Effector memory CD4-positive, alpha-beta T cell (primary cell): ENCODE results near the gene MCCC1.
"Not testable (repeated sequence)": the region's sequence is repeated elsewhere in the genome, so short reads cannot be mapped to it uniquely, and the experiment has no call there.

Experiments
- DNase-seq, 3 donors: peaks; one replicate each; pipeline ENCODE4 v3.0.0-alpha.2; 2020
- H3K27ac ChIP-seq: 2 replicates; pipeline ENCODE4 v1.7.0; 2013; ENCODE audit warnings: mild to moderate bottlenecking, low read length, moderate library complexity; ENCODE audit not compliant: insufficient read depth, poor library complexity, severe bottlenecking
- H3K27me3 ChIP-seq: replicated peaks from 2 replicates; pipeline ENCODE4 v1.7.0; 2013; ENCODE audit warnings: mild to moderate bottlenecking, low read length; ENCODE audit not compliant: insufficient read depth, control insufficient read depth, poor library complexity, severe bottlenecking
- H3K36me3 ChIP-seq: 2 replicates; pipeline ENCODE4 v1.7.0; 2013; ENCODE audit warnings: mild to moderate bottlenecking, low read length, moderate library complexity; ENCODE audit not compliant: control insufficient read depth, insufficient read depth
- H3K4me1 ChIP-seq: 2 replicates; pipeline ENCODE4 v1.7.0; 2013; ENCODE audit warnings: low read length, mild to moderate bottlenecking; ENCODE audit not compliant: control insufficient read depth, insufficient read depth, poor library complexity, severe bottlenecking
- H3K4me3 ChIP-seq: 2 replicates; pipeline ENCODE4 v1.7.0; 2013; ENCODE audit warnings: low read length, low read depth, mild to moderate bottlenecking; ENCODE audit not compliant: insufficient read depth, poor library complexity, severe bottlenecking
- H3K9me3 ChIP-seq: 2 replicates; pipeline ENCODE4 v1.7.0; 2013; ENCODE audit warnings: mild to moderate bottlenecking, low read length, moderate library complexity; ENCODE audit not compliant: control insufficient read depth

Gene MCCC1

DNA sequence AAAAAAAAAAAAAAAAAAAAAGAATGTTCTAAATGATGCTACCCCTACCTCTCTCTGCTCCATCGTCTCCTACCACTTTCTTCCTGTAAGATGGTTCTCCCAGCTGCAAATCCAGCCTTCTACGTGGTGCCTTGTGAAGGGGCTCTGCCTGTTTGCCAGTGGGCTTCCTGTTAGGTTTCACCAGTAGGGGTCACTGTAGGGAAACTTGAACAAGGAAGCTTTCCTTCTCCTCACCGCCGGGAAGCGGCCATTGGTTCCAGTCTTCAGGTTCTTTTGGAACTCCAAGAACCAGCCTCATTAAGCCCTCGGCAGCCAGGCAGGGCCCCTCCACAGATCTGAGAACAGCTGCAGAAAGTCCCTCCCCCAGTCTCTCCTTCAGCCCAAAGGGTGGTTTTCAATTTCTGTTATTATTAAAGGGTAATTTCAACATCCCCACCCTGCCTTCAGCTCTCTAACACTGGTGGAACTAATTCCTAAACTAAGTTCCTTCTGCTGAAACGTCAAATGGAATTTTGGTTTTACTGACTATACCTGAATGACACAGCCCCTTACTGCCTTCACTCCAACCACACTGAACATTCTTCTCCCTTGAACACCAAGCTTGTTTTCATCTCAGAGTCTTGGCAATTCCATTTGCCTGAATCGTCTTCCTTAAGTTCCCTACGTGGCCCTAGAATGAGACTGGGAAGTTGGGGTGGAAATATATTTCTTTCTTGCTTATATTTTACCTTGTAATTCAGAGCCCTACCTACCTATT lies 13.5 kb downstream of the MCCC1 start:
- Histone ChIP-seq H3K4me1 (no peaks in the 10 kb centered on the region), H3K36me3 (peaks cover 43% of the 10 kb centered on the region), H3K27me3 (no peaks in the 10 kb centered on the region), H3K9me3 (no peaks in the 10 kb centered on the region), H3K27ac (no peak overlapping the region), H3K4me3 (no peak overlapping the region)
- no peak for DNase-seq

GRCh38 chr3:183082355-183082915 lies 16.9 kb downstream of the MCCC1 start:
- Histone ChIP-seq H3K4me3 (no peak overlapping the region), H3K9me3 (no peaks in the 10 kb centered on the region), H3K27ac (no peak overlapping the region), H3K27me3 (no peaks in the 10 kb centered on the region), H3K36me3 (peaks cover 43% of the 10 kb centered on the region), H3K4me1 (no peaks in the 10 kb centered on the region)
- DNase-seq = no peak

DNA sequence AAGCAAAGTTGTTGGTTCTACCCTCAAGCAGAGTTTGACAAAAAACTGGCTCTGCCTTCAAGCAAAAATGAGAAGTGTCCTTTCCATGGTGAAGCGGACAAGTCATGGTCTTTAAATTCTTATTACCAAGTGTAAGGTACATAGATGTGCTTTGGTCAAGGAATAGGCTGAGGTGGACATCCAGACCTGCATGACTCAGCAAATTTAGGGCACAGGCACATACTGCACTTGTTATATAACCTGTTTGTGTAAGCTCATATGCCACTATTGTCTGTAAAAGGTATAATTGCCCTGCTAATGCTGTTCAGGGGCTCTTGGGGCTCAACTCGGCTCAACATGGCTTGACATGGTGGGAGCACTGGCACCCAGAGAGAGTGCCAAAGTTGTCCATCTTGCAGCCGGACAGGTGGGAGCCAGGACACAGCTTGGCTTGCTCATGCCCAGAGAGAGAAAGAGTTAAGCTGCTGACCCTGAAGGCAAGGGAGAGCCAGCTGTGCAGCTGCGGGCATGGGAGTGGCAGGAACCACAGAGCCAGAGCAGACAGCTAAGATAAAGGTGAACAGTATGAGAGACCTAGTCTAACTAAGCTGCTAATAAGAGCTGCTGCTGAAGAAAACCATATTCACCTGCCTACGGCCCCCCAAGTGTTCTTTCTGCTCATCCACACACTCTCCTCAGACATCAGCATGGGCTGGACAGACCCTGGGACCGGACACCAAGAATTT lies 17.7 kb downstream of the MCCC1 start:
- Histone ChIP-seq H3K9me3 (no peaks in the 10 kb centered on the region), H3K27ac (no peak overlapping the region), H3K36me3 (peaks cover 42% of the 10 kb centered on the region), H3K4me1 (no peaks in the 10 kb centered on the region), H3K27me3 (no peaks in the 10 kb centered on the region), H3K4me3 (no peak overlapping the region)
- DNase-seq = no peak

DNA sequence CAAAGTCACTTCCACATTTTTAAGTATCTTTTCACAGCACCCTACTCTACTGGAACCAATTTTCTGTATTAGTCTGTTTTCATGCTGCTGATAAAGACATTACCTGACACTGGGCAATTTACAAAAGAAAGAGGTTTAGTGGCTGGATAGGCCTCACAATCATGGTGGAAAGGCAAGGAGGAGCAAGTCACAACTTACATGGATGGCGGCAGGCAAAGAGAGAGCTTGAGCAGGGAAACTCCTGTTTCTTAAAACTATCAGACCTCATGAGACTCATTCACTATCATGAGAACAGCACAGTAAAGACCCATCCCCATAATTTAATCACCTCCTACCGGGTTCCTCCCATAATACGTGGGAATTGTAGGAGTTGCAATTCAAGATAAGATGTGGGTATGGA lies 18.7 kb downstream of the MCCC1 start:
- no peak overlapping the region for H3K4me3 ChIP-seq

DNA sequence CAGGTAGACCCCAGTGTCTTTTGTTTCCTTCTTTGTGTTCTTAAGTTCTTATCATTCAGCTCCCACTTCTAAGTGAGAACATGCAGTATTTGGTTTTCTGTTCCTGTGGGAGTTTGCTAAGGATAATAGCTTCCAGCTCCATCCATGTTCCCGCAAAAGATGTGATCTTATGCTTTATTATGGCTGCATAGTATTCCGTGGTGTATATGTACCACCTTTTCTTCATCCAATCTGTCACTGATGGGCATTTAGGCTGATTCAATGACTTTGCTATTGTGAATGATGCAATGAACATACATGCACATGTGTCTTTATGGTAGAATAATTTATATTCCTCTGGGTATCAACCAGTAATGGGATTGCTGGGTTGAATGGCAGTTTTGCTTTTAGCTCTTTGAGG lies 24.4 kb downstream of the MCCC1 start:
- H3K27me3 ChIP-seq = no peaks in the 10 kb centered on the region
- DNase-seq = no peak
- H3K27ac ChIP-seq = no peak overlapping the region
- H3K36me3 ChIP-seq = peaks cover 22% of the 10 kb centered on the region
- no peaks in the 10 kb centered on the region for H3K9me3 ChIP-seq
- H3K4me1 ChIP-seq = no peaks in the 10 kb centered on the region
- no peak overlapping the region for H3K4me3 ChIP-seq

More for the DNA sequence above, 18.7 kb downstream of the MCCC1 start:
- H3K27me3 ChIP-seq = no peaks in the 10 kb centered on the region
- no peaks in the 10 kb centered on the region for H3K4me1 ChIP-seq
- peaks cover 40% of the 10 kb centered on the region for H3K36me3 ChIP-seq
- DNase-seq = no peak
- no peak overlapping the region for H3K27ac ChIP-seq
- H3K9me3 ChIP-seq = no peaks in the 10 kb centered on the region

- H3K4me3 ChIP-seq = no peak overlapping the region
- H3K27ac ChIP-seq = no peak overlapping the region
- DNase-seq = no peak
- H3K27me3 ChIP-seq = no peaks in the 10 kb centered on the region
- no peaks in the 10 kb centered on the region for H3K4me1 ChIP-seq
- peaks cover 26% of the 10 kb centered on the region for H3K36me3 ChIP-seq
- H3K9me3 ChIP-seq = no peaks in the 10 kb centered on the region
Measured at GRCh38 chr3:183074261-183074660, 25.0 kb downstream of the MCCC1 start.

GRCh38 chr3:183073839-183074238 lies 25.5 kb downstream of the MCCC1 start:
- DNase-seq = no peak

DNA sequence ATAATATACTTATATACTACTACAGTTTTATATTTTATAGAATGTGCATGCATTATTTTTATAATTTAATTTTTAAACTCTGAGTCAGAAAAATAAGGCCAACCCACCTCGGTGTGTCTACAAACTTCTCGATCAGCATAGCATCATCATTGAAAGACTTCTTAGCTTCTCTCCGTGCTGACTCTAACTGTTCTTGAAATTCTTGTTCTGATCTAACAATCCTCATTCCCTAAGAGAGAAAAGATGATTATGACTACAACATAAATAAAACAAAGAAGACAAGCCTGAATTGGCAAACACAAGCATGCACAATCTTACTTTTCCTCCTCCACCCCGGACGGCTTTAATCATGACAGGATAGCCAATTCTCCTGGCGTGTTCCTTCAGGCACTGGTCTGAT lies 28.4 kb downstream of the MCCC1 start:
- Histone ChIP-seq H3K27ac (no peak overlapping the region), H3K9me3 (no peaks in the 10 kb centered on the region), H3K27me3 (no peaks in the 10 kb centered on the region), H3K36me3 (peaks cover 21% of the 10 kb centered on the region), H3K4me3 (no peak overlapping the region), H3K4me1 (no peaks in the 10 kb centered on the region)
- DNase-seq = no peak

More at GRCh38 chr3:183073839-183074238, 25.5 kb downstream of the MCCC1 start:
- H3K4me1 ChIP-seq = no peaks in the 10 kb centered on the region
- H3K4me3 ChIP-seq = no peak overlapping the region
- H3K36me3 ChIP-seq = peaks cover 26% of the 10 kb centered on the region
- H3K27me3 ChIP-seq = no peaks in the 10 kb centered on the region
- no peaks in the 10 kb centered on the region for H3K9me3 ChIP-seq
- H3K27ac ChIP-seq = no peak overlapping the region

DNA sequence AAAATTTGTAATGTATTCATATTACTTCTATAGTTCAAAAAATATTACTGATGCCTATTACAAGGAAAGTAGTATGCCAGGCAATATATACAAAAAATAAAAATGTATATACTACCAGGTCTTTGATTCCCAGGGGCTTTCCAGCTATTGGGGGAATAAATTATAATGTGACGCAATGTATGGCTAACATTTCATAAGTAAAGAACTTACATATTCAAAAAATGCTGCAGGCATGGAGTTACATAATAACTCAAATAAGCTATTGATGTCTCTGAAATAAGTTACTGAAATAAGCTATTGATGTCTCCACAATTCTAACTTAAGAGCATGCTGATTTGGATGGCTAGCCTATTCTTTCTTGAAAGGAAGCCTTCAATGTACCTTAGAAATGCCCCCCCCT lies 30.2 kb downstream of the MCCC1 start:
- Histone ChIP-seq H3K4me3 (no peak overlapping the region), H3K36me3 (peaks cover 18% of the 10 kb centered on the region), H3K27me3 (no peaks in the 10 kb centered on the region), H3K27ac (no peak overlapping the region), H3K9me3 (no peaks in the 10 kb centered on the region), H3K4me1 (no peaks in the 10 kb centered on the region)
- no peak for DNase-seq

- not testable (repeated sequence) for H3K27ac ChIP-seq, H3K4me1 ChIP-seq, DNase-seq, H3K9me3 ChIP-seq, H3K27me3 ChIP-seq, H3K4me3 ChIP-seq
- peaks cover 18% of the 10 kb centered on the region for H3K36me3 ChIP-seq
Measured at GRCh38 chr3:183066891-183067290, 32.4 kb downstream of the MCCC1 start.
